PFSK-1 (cell line): Measurements from ENCODE around the gene TCF12.

Experiments used
- FOXP2 ChIP-seq: optimal IDR thresholded peaks from 2 replicates; pipeline ENCODE3; 2011; ENCODE audit warnings: borderline replicate concordance, control low read depth, inconsistent platforms; ENCODE audit not compliant: insufficient read depth; ENCODE audit errors: extremely low read length, extremely low read depth
- POLR2AphosphoS5 ChIP-seq: IDR thresholded peaks from 2 replicates; pipeline ENCODE4 v1.6.1; 2012; ENCODE audit warnings: low read depth, mild to moderate bottlenecking, control low read depth, low read length, moderate library complexity
- SIN3A ChIP-seq: IDR thresholded peaks from 2 replicates; pipeline ENCODE4 v1.6.1; 2012; ENCODE audit warnings: mild to moderate bottlenecking, low read length, moderate library complexity, borderline replicate concordance; ENCODE audit not compliant: insufficient read depth
- TAF1 ChIP-seq: IDR thresholded peaks from 2 replicates; pipeline ENCODE4 v1.6.1; 2012; ENCODE audit warnings: low read length, control low read depth, borderline replicate concordance; ENCODE audit not compliant: insufficient read depth
- TF ChIP-seq, protein P1 (sequence below), 2 experiments: IDR thresholded peaks; 2 replicates each; pipeline versions ENCODE4 v1.6.1 to v1.8.0; 2011 to 2012; ENCODE audit warnings: low read depth in 2 of 2, low read length in 2 of 2, control low read depth in 1 of 2, inconsistent platforms in 1 of 2, mild to moderate bottlenecking in 1 of 2, moderate library complexity in 1 of 2; ENCODE audit not compliant: insufficient read depth in 1 of 2

TCF12 gene

DNA sequence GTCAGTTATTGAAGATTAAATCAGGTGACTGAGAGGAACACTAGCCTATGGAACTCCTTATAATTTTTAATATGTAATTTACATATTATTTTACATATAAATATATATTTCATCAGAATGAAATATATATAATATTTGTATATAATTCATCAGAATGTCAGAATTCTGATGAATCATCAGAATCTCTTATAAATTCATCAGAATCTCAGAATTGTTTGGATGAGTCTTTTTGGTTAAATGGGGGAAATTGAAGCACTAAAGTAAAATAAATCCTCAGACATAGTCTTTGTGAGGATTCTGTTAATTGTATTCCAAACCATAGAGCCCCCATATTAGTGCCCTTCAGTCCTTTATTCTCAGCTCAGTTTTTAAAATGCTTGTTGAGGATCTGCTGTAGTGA, 15.4 kb downstream of the TCF12 start:
- TF ChIP-seq SIN3A (no peak), POLR2AphosphoS5 (no peak), TAF1 (no peak), FOXP2 (no peak)
- TF ChIP-seq, protein P1, sequence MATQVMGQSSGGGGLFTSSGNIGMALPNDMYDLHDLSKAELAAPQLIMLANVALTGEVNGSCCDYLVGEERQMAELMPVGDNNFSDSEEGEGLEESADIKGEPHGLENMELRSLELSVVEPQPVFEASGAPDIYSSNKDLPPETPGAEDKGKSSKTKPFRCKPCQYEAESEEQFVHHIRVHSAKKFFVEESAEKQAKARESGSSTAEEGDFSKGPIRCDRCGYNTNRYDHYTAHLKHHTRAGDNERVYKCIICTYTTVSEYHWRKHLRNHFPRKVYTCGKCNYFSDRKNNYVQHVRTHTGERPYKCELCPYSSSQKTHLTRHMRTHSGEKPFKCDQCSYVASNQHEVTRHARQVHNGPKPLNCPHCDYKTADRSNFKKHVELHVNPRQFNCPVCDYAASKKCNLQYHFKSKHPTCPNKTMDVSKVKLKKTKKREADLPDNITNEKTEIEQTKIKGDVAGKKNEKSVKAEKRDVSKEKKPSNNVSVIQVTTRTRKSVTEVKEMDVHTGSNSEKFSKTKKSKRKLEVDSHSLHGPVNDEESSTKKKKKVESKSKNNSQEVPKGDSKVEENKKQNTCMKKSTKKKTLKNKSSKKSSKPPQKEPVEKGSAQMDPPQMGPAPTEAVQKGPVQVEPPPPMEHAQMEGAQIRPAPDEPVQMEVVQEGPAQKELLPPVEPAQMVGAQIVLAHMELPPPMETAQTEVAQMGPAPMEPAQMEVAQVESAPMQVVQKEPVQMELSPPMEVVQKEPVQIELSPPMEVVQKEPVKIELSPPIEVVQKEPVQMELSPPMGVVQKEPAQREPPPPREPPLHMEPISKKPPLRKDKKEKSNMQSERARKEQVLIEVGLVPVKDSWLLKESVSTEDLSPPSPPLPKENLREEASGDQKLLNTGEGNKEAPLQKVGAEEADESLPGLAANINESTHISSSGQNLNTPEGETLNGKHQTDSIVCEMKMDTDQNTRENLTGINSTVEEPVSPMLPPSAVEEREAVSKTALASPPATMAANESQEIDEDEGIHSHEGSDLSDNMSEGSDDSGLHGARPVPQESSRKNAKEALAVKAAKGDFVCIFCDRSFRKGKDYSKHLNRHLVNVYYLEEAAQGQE (IDR thresholded peaks at IDR 0.05; ENCODE audit: insufficient read depth in 1 of 2, low read depth in 2 of 2, low read length in 2 of 2) = no peak

DNA sequence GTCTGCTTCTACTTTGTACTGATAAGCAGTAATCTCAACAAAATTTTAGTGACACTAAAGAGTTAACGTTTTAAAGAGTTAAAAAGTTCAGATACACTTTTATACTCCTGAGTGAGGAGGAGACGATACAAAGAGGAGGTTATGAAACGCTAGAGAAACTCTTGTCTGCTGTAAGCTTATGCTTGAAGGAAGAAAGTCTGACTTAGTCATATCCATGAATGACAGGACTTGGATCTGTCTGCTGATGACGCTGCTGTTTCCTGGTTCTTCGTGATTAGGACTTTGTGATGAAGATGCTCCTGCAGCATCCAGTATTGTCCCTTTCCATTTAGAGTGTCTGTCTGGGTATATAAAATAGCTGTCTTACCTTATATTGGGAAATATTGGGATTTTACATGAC, 15.8 kb downstream of the TCF12 start:
- TF ChIP-seq, protein P1 (IDR thresholded peaks at IDR 0.05; ENCODE audit: insufficient read depth in 1 of 2, low read depth in 2 of 2, low read length in 2 of 2) = no peak
- TF ChIP-seq POLR2AphosphoS5 (no peak), TAF1 (no peak), FOXP2 (no peak), SIN3A (no peak)

DNA sequence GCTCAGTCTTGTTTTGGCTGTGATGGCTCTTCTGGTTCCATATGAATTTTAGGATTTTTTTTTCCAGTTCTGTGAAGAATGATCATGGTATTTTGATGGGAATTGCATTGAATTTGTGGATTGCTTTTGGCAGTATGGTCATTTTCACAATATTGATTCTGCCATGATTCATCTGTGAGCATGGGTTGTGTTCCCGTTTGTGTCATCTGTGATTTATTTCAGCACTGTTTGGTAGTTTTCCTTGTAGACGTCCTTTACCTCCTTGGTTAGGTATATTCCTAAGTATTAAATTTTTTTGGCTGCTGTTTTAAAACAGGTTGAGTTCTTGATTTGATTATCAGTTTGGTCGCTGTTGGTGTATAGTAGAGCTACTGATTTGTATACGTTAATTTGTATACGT, 18.5 kb downstream of the TCF12 start:
- TF ChIP-seq, protein P1 (IDR thresholded peaks at IDR 0.05; ENCODE audit: insufficient read depth in 1 of 2, low read depth in 2 of 2, low read length in 2 of 2) = no peak

DNA sequence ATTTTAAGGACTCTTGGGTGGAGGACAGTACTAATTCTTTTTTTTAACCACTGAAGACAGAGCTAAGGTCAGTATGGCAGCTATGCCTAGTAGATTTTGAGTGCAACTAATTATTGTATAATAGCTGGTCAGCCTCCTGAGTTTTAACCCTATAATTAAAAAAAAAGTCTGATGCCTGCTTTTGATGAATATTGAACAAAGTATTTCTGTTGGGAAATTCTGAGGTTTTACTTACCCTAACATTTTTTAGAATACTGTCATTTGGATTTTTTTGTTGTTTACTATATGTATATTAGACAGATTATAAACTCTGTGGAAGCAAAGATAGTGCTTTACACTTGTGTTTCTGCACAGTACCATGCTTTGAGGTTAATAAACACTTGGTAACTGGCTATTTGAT, 20.8 kb downstream of the TCF12 start:
- TF ChIP-seq TAF1 (no peak), SIN3A (no peak), POLR2AphosphoS5 (no peak), FOXP2 (no peak)
- TF ChIP-seq, protein P1 (IDR thresholded peaks at IDR 0.05; ENCODE audit: insufficient read depth in 1 of 2, low read depth in 2 of 2, low read length in 2 of 2) = no peak

DNA sequence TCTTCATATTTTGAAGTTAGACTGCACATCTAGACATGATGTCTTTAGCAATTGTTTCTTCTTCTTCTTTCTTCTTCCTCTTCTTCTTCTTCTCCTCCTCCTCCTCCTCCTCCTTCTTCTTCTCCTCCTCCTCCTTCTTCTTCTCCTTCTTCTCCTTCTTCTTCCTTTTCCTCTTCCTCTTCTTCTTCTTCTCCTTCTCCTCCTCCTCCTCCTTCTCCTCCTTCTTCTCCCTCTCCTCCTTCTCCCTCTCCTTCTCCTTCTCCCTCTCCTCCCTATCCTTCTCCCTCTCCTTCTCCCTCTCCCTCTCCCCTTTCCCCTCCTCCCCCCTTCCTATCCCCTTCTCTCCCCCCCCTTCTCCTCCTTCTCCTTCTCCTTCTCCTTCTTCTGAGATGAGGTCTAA, 21.9 kb downstream of the TCF12 start:
- TF ChIP-seq TAF1 (no peak), SIN3A (no peak), FOXP2 (no peak), POLR2AphosphoS5 (no peak)
- TF ChIP-seq, protein P1 (IDR thresholded peaks at IDR 0.05; ENCODE audit: insufficient read depth in 1 of 2, low read depth in 2 of 2, low read length in 2 of 2) = no peak
